Mononuclear cell (primary cell): ENCODE data around the gene CTLA4. TPM values are rescaled to one million over a fixed set of nuclear protein-coding genes. Genes with fewer than 3 reads are reported as not detected.

Source experiments
- H3K27me3 ChIP-seq: 2 replicates; pipeline ENCODE4 v1.6.0; 2011; ENCODE audit warnings: low read length, control low read depth; ENCODE audit not compliant: insufficient read depth
- H3K4me1 ChIP-seq: 2 replicates; pipeline ENCODE4 v1.5.1; 2011; ENCODE audit warnings: mild to moderate bottlenecking, low read length, control low read depth; ENCODE audit not compliant: insufficient read depth
- H3K4me3 ChIP-seq: 2 replicates; pipeline ENCODE4 v1.5.1; 2011; ENCODE audit warnings: mild to moderate bottlenecking, low read length, moderate library complexity
- H3K9me3 ChIP-seq: 2 replicates; pipeline ENCODE4 v1.5.1; 2011; ENCODE audit warnings: low read depth, mild to moderate bottlenecking, control low read depth, low read length
- total RNA-seq: library from RNA; depleted of rRNA; stranded (reverse); fragments of >200 nt; gene quantifications from one replicate; pipeline ENCODE4 v1.2.3, GENCODE V29; 2012

The CTLA4 gene
- total RNA-seq, 1 donor = 38.5 TPM

DNA sequence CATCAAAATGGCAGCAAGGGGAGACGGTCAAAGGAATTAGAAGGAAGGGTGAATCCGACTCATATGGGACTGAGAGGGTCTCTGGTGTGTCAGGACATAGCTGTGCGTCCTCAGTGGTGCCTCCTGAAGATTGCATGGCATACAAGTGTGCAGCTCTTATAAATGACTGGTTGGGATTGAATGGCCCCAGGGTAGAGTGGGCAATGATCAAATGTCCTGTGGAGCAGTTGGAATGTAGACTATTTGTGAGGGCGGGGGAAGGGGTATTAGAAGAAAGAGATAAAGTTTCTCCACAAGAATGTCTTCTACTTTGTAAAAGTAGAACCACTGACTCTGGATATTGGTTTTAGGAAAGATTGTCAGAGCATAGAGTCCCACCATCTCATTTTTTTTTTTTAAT is 24.6 kb downstream of the CTLA4 start:
- Histone ChIP-seq H3K4me3 (no peak overlapping the region), H3K4me1 (peaks cover 83% of the 10 kb centered on the region), H3K27me3 (no peaks in the 10 kb centered on the region), H3K9me3 (no peaks in the 10 kb centered on the region)

DNA sequence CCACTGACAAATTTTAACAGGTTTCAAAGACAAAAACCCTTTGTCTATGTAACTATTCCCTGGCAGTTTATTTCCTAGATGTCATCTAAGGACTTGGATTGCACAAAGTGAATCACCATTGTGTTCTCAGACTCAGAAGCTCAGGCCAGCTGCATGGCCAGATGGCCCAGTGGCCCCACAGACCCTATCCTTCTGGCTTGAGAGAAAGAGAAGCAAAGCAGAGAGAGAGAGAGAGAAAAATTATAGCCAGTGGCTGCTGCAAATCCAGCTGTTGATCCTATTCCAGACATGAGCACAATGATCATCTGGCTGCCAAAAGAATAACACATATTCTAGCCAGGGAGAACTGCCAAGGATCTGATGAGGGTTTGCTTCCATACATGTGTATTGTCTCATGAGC is 25.8 kb downstream of the CTLA4 start:
- H3K4me3 ChIP-seq = no peak overlapping the region
- no peaks in the 10 kb centered on the region for H3K27me3 ChIP-seq
- H3K9me3 ChIP-seq = no peaks in the 10 kb centered on the region
- peaks cover 87% of the 10 kb centered on the region for H3K4me1 ChIP-seq

DNA sequence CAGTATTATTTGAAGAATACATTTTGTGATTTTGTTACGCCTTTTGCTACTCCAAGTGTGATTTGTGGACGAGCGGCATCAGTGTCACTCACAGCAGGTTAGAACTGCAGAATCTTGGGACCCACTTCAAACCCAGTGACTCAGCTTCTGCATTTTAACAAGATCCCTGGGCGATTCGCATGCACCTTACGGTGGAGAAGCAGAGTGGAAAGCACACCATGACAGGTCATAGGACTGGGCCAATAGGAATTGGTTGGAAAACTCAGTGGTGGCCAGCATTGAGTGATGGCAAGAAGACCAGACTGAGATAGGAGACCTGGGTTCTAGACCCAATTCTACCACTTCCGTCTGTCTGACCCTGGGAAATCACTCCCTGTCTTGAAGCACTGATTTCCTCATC is 26.3 kb downstream of the CTLA4 start:
- peaks cover 87% of the 10 kb centered on the region for H3K4me1 ChIP-seq
- H3K9me3 ChIP-seq = no peaks in the 10 kb centered on the region
- no peaks in the 10 kb centered on the region for H3K27me3 ChIP-seq
- no peak overlapping the region for H3K4me3 ChIP-seq

GRCh38 chr2:203894262-203894661 is 26.7 kb downstream of the CTLA4 start:
- Histone ChIP-seq H3K27me3 (no peaks in the 10 kb centered on the region), H3K4me1 (peaks cover 88% of the 10 kb centered on the region), H3K4me3 (no peak overlapping the region)

GRCh38 chr2:203897544-203897943 is 30.0 kb downstream of the CTLA4 start:
- Histone ChIP-seq H3K27me3 (no peaks in the 10 kb centered on the region), H3K9me3 (peaks cover 14% of the 10 kb centered on the region), H3K4me1 (peaks cover 60% of the 10 kb centered on the region), H3K4me3 (no peak overlapping the region)

More at GRCh38 chr2:203894262-203894661, 26.7 kb downstream of the CTLA4 start:
- H3K9me3 ChIP-seq = no peaks in the 10 kb centered on the region

DNA sequence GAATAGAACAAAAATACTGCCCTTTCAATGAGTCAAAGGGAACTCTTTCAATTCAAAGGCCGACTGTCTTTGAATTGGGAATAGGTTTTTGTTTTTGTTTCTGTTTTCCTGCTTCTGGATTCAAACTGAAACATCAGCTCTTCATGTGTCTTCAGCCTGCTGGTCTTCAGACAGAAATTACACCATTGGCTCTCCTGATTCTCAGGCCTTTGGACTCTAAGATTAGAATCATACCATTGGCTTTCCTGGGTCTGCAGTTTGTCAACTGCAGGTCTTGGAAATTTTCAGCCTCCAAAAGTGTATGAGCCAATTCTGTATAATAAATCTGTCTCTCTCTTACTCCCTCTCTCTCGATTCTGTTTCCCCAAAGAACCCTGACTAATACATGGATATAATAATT is 31.1 kb downstream of the CTLA4 start:
- Histone ChIP-seq H3K4me1 (peaks cover 52% of the 10 kb centered on the region), H3K4me3 (no peak overlapping the region), H3K9me3 (peaks cover 22% of the 10 kb centered on the region), H3K27me3 (no peaks in the 10 kb centered on the region)

GRCh38 chr2:203900253-203900652 is 32.7 kb downstream of the CTLA4 start:
- H3K4me1 ChIP-seq = peaks cover 37% of the 10 kb centered on the region
- H3K9me3 ChIP-seq = peaks cover 22% of the 10 kb centered on the region

DNA sequence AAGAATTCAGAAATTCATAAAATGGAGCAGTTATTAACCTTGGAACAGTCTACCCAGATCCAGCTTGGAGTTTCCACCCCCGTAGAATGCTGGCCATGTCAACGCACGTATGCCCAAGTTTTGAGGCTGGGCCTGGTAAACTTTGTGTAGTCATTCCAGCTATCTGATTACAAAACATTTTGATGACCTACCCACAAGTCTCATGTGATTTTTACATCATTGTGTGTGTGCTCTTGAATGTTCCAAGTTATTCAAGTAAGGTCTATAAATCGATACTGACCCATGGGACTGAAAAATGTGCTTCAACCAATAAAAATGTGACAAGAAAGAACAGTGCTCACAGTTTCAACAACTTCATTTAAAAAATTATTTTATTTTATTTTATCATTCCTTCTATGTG is 36.5 kb downstream of the CTLA4 start:
- no peaks in the 10 kb centered on the region for H3K27me3 ChIP-seq
- peaks cover 11% of the 10 kb centered on the region for H3K4me1 ChIP-seq
- no peak overlapping the region for H3K4me3 ChIP-seq
- H3K9me3 ChIP-seq = peaks cover 22% of the 10 kb centered on the region

More at GRCh38 chr2:203900253-203900652, 32.7 kb downstream of the CTLA4 start:
- Histone ChIP-seq H3K27me3 (no peaks in the 10 kb centered on the region), H3K4me3 (no peak overlapping the region)

DNA sequence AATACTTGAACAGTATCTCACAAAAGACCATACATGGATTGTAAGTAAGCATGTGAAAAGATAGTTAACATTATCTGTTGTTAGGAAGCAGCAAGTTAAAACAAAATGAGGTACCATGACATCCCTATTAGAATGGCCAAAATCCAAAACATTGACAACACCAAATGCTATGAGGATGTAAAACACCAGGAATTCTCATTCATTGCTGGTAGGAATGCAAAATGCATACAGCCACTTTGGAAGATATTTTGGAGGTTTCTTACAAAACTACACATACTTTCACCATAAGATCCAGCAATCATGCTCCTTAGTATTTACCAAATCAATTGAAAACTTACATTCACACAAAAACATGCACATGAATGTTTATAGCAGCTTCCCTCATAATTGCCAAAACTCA is 38.1 kb downstream of the CTLA4 start:
- Histone ChIP-seq H3K4me3 (no peak overlapping the region), H3K9me3 (peaks cover 22% of the 10 kb centered on the region), H3K4me1 (peaks cover 22% of the 10 kb centered on the region), H3K27me3 (no peaks in the 10 kb centered on the region)

DNA sequence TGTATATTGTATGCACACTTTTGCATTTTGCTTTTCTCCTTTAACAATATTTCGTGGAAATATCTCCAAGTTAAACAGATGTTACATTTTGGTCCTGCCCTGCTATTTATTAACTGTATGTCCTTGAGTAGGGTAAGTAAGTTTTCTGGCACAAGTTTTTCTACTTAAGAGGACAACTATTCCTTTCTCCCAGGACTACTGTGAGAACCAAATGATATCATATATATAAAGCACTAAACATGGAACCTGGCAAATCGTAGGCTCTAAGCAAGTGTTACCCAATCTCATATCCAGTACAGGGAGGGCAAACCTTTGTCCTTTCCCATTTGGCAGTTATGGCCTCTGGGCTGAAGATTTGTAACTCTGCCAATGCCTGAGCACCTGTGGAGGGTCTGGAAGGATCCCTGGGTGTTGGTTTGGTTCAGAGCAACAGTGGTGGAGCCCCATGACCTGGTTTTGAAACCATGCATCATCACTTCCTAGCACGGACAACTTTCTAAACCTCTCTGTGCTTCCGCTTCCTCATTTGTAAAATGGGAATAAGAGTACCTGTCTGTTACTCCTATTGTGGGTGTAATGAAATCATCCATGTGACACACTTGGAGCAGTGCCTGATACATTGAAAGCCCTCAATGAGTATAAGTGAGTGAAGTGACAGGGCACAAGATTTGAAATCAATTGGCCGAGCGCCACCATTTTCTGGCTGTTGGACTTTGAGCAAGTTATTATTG is 40.7 kb downstream of the CTLA4 start:
- peaks cover under 1% of the 10 kb centered on the region for H3K9me3 ChIP-seq
- no peaks in the 10 kb centered on the region for H3K27me3 ChIP-seq
- H3K4me3 ChIP-seq = no peak overlapping the region
- peaks cover 22% of the 10 kb centered on the region for H3K4me1 ChIP-seq

DNA sequence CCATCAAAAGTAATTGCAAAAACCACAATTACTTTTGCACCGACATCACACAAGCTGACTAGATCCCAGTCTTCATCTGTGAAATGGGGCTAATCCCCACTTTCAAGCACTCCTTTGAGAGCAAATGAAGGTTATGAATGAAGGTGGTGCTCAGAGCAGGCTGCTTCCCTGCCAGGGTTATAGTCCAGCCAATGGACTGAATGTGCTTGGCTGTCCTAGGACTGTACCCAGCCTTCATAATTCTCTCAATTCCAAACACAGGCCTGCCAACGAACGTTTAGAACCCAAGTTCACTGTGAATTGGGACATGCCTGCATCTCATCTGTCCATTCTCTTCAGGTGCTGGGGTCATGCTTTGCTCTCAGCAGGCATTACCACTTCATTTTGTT is 41.2 kb downstream of the CTLA4 start:
- Histone ChIP-seq H3K27me3 (no peaks in the 10 kb centered on the region), H3K4me1 (peaks cover 22% of the 10 kb centered on the region), H3K4me3 (no peak overlapping the region), H3K9me3 (no peaks in the 10 kb centered on the region)

DNA sequence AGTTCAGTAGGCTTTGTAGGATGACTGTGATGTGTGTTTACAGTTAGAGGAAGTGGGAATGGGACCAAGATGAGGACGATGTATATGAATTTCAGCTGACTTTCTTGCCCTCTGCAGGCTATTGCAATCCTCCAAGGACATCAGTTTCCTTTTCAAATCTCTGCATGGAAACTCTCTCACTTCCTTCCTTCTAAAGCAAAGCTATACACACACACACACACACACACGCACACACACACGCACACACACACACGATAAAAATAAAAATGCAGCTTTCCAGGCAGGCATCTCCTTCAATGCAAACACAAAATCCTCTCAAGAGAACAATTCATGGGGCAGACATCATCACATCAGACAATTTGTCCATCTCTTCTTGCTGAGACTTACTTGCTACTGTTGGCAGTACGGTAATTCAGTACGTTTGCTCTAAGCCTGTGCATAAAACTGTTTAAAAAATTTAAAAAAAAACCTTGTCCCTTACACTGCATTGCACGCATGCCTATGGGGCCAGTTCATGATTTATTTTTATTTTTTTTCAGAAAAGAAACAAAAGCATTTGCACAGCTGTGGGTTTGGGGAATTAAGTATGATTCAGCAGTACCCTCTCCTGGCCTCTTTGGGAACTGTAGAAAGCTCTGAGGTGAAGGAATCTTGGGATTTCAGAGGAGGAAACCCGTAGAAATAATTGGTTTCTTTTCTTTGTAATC is 41.8 kb downstream of the CTLA4 start:
- H3K4me3 ChIP-seq = peak overlapping the region; percentile 13
- peaks cover 29% of the 10 kb centered on the region for H3K4me1 ChIP-seq
- H3K27me3 ChIP-seq = no peaks in the 10 kb centered on the region
- H3K9me3 ChIP-seq = no peaks in the 10 kb centered on the region

DNA sequence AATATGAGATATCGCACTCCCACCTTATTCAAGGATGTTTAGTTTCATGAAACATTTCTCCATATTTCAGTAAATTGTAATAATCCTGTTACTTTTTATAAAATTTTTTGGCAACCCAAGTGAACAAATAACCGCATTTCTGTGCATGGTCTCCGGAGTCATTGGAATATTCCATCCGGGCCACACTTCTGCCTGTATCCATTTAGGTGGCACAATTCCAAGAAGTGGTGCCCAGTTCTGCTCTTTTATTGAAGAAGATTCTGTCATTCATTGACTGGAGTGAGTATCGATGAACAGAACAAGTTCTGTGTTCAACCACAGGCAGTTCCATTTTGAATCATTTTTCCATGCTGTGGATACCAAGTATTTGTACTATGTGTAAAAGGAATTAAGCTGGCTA is 42.4 kb downstream of the CTLA4 start:
- Histone ChIP-seq H3K27me3 (no peaks in the 10 kb centered on the region), H3K4me1 (peaks cover 34% of the 10 kb centered on the region), H3K9me3 (no peaks in the 10 kb centered on the region), H3K4me3 (no peak overlapping the region)

DNA sequence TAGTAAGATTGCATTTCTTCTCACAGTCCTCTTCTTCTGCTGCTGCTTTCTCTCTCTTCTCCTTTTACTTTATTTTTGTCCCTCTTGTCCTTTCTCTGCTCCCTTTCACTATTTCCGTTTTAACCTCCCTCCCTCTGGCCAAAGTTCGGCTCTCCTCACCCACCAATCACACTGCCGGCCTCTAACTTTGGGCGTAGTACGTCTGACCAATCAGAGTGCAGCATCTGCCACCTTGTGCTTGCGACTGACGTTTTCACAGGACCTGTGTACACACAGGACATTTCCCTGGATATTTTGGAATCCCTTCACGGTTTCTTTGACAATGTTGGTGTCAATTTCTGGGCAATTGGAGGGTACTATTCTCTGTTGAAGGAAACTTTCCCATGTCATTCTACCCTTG is 46.4 kb downstream of the CTLA4 start:
- no peaks in the 10 kb centered on the region for H3K27me3 ChIP-seq
- H3K9me3 ChIP-seq = no peaks in the 10 kb centered on the region
- peaks cover 28% of the 10 kb centered on the region for H3K4me1 ChIP-seq
- no peak overlapping the region for H3K4me3 ChIP-seq

DNA sequence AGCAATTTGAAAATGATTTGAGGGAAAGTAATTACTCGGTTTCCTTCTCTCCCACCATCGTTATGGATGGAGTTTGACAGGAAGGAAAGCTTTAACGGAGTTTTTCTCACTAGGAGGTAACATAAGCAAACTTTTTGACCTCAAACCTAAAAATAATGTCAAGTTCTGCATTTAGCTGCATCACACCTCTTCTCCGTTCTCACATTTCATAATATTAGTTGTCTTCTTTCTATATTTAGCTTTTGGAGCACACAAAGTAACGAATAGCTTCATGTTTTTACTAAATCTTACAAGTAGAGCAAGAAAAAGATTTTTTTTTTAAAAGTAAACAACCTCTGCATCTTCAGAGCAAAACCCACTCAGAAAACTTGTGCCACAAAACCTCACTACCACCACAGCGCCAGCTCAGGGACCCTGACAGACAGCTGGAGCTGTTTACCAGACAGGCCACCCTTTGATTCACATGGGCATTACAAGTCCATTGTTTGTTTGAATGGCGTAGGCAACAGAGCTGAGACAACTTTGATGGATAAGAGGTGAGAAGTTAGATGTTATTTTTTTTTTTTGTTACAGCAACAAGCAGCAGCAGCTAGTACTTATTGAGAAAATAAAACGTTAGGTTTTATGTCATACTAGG is 47.1 kb downstream of the CTLA4 start:
- peaks cover 21% of the 10 kb centered on the region for H3K4me1 ChIP-seq
- no peak overlapping the region for H3K4me3 ChIP-seq
- H3K9me3 ChIP-seq = no peaks in the 10 kb centered on the region
- no peaks in the 10 kb centered on the region for H3K27me3 ChIP-seq
